HEK293T (cell line): ENCODE measurements around the gene ABCG8.

Experiments
- BHLHE40 ChIP-seq: fragments of 450-650 bp; IDR thresholded peaks from 2 replicates; pipeline ENCODE4 v1.6.1; 2016; ENCODE audit warnings: mild to moderate bottlenecking, moderate library complexity, borderline replicate concordance
- CTBP1 ChIP-seq: fragments of 450-650 bp; IDR thresholded peaks from 2 replicates; pipeline ENCODE4 v1.6.1; 2016; ENCODE audit warnings: borderline replicate concordance
- ELF4 ChIP-seq: fragments of 450-650 bp; IDR thresholded peaks from 2 replicates; pipeline ENCODE4 v1.6.1; 2017; ENCODE audit warnings: antibody characterized with exemption
- FOXM1 ChIP-seq: fragments of 450-650 bp; IDR thresholded peaks from 2 replicates; pipeline ENCODE4 v1.6.1; 2017; ENCODE audit warnings: mild to moderate bottlenecking, borderline replicate concordance
- HDGF ChIP-seq: fragments of 450-650 bp; IDR thresholded peaks from 2 replicates; pipeline ENCODE4 v1.6.1; 2017; ENCODE audit warnings: antibody characterized with exemption, borderline replicate concordance
- NFRKB ChIP-seq: fragments of 450-650 bp; IDR thresholded peaks from 2 replicates; pipeline ENCODE4 v1.6.1; 2016; ENCODE audit warnings: mild to moderate bottlenecking, moderate library complexity
- SP1 ChIP-seq: fragments of 450-650 bp; IDR thresholded peaks from 2 replicates; pipeline ENCODE4 v1.6.1; 2017
- SUZ12 ChIP-seq: fragments of 450-650 bp; IDR thresholded peaks from 2 replicates; pipeline ENCODE4 v1.6.1; 2016; ENCODE audit warnings: mild to moderate bottlenecking

DNA sequence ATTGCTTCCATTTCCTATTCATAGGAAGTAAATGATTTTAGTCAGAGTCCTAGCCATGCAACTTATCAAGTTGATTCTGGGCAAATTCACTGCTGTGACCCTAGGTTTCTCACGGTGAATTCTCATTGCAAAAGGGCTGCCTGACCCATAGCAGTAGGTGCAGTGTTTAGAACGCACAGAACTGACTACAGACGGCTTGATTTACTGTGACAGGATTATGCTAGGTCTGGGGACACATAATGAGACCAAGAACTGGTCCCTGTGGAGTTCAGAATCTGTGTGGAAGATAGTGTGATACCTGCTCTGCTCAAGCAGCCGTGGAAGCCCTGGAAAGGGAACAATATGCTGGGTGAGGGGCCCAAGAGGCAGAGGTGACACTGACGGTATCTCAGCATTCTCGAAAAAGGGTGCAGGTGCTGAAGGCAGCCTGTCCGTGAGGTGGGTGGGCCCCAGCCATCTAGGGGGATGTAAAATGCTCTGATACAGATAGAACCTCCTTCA is 46.4 kb downstream of the ABCG8 start:
- no peak for TF ChIP-seq ELF4
- TF ChIP-seq BHLHE40: no peak
- TF ChIP-seq SP1: no peak
- no peak for TF ChIP-seq SUZ12
- no peak for TF ChIP-seq FOXM1
- no peak for TF ChIP-seq NFRKB
- no peak for TF ChIP-seq CTBP1
- TF ChIP-seq HDGF: no peak
